ENCODE measurements around the gene RAB38.

RAB38 gene

GRCh38 chr11:88119561-88119960 is 55.7 kb downstream of the RAB38 start:
- H3K4me1 ChIP-seq (ENCODE audit: control insufficient read depth in 1 of 2, insufficient read depth in 1 of 2, low read depth in 1 of 2, low read length in 1 of 2): no peaks in the 10 kb centered on the region
- no peak overlapping the region for H3K4me3 ChIP-seq (ENCODE audit: low read depth in 1 of 2, low read length in 1 of 2)
- H3K27me3 ChIP-seq: no peaks in the 10 kb centered on the region
- H3K9me3 ChIP-seq: no peaks in the 10 kb centered on the region
- no peak overlapping the region for H3K27ac ChIP-seq
- H3K36me3 ChIP-seq: no peaks in the 10 kb centered on the region
- TF ChIP-seq CTCF (IDR thresholded peaks at IDR 0.05): no peak

GRCh38 chr11:88117281-88117858 is 57.9 kb downstream of the RAB38 start:
- no peak for TF ChIP-seq CTCF (IDR thresholded peaks at IDR 0.05)
- Histone ChIP-seq H3K27ac (no peak overlapping the region), H3K36me3 (no peaks in the 10 kb centered on the region), H3K27me3 (no peaks in the 10 kb centered on the region), H3K9me3 (no peaks in the 10 kb centered on the region), H3K4me1 (ENCODE audit: control insufficient read depth in 1 of 2, insufficient read depth in 1 of 2, low read depth in 1 of 2, low read length in 1 of 2) (no peaks in the 10 kb centered on the region), H3K4me3 (ENCODE audit: low read depth in 1 of 2, low read length in 1 of 2) (no peak overlapping the region)

- H3K4me1 ChIP-seq (ENCODE audit: control insufficient read depth in 1 of 2, insufficient read depth in 1 of 2, low read depth in 1 of 2, low read length in 1 of 2): no peaks in the 10 kb centered on the region
- no peaks in the 10 kb centered on the region for H3K9me3 ChIP-seq
- H3K4me3 ChIP-seq (ENCODE audit: low read depth in 1 of 2, low read length in 1 of 2): no peak overlapping the region
- H3K27me3 ChIP-seq: no peaks in the 10 kb centered on the region
- no peaks in the 10 kb centered on the region for H3K36me3 ChIP-seq
- no peak overlapping the region for H3K27ac ChIP-seq
- no peak for TF ChIP-seq CTCF (IDR thresholded peaks at IDR 0.05)
Observed at GRCh38 chr11:88115828-88116755, 59.2 kb downstream of the RAB38 start.

- Histone ChIP-seq H3K27me3 (no peaks in the 10 kb centered on the region), H3K27ac (no peak overlapping the region), H3K4me3 (ENCODE audit: low read depth in 1 of 2, low read length in 1 of 2) (no peak overlapping the region), H3K36me3 (no peaks in the 10 kb centered on the region), H3K9me3 (no peaks in the 10 kb centered on the region), H3K4me1 (ENCODE audit: control insufficient read depth in 1 of 2, insufficient read depth in 1 of 2, low read depth in 1 of 2, low read length in 1 of 2) (no peaks in the 10 kb centered on the region)
- no peak for TF ChIP-seq CTCF (IDR thresholded peaks at IDR 0.05)
Observed at GRCh38 chr11:88114486-88115045, 60.7 kb downstream of the RAB38 start.

GRCh38 chr11:88106666-88107065 is 68.6 kb downstream of the RAB38 start:
- no peak for TF ChIP-seq CTCF (IDR thresholded peaks at IDR 0.05)
- Histone ChIP-seq H3K27me3 (no peaks in the 10 kb centered on the region), H3K27ac (no peak overlapping the region), H3K9me3 (no peaks in the 10 kb centered on the region), H3K36me3 (no peaks in the 10 kb centered on the region), H3K4me3 (ENCODE audit: low read depth in 1 of 2, low read length in 1 of 2) (no peak overlapping the region), H3K4me1 (ENCODE audit: control insufficient read depth in 1 of 2, insufficient read depth in 1 of 2, low read depth in 1 of 2, low read length in 1 of 2) (no peaks in the 10 kb centered on the region)

Measured in neutrophil (primary cell).